Sigmoid colon (tissue), 7 donors: ENCODE data around the gene TECTA. TPM values are rescaled to one million over a fixed set of nuclear protein-coding genes. Genes with fewer than 3 reads are reported as not detected.

Source experiments
- DNase-seq: peaks from one replicate; pipeline ENCODE4 v3.0.0-alpha.2; 2019
- H3K27ac ChIP-seq, 4 donors: fragments of 200-600 bp; sonication (generic); one replicate each; pipeline ENCODE4 v1.5.1; 2016 to 2019; ENCODE audit warnings: mild to moderate bottlenecking in 1 of 4
- H3K27me3 ChIP-seq, 3 donors: fragments of 200-600 bp; sonication (generic); one replicate each; pipeline ENCODE4 v1.5.1; 2019; ENCODE audit warnings: mild to moderate bottlenecking in 1 of 3
- H3K36me3 ChIP-seq, 4 donors: fragments of 200-600 bp; sonication (generic); one replicate each; pipeline ENCODE4 v1.5.1; 2016 to 2019
- H3K4me1 ChIP-seq, 4 donors: fragments of 200-600 bp; sonication (generic); one replicate each; pipeline ENCODE4 v1.5.1; 2017 to 2019
- H3K4me3 ChIP-seq, 4 donors: fragments of 200-600 bp; sonication (generic); one replicate each; pipeline ENCODE4 v1.5.1; 2017 to 2019; ENCODE audit warnings: mild to moderate bottlenecking in 2 of 4, moderate library complexity in 1 of 4
- H3K9me3 ChIP-seq, 4 donors: fragments of 200-600 bp in 3 of 4; sonication (generic) in 3 of 4; one replicate each; pipeline versions ENCODE4 v1.5.1 to v1.6.1; 2013 to 2019
- EP300 ChIP-seq, 4 donors: sonication (generic); formaldehyde crosslinking; IDR thresholded peaks; one replicate each; pipeline ENCODE4 v1.6.1; 2017; ENCODE audit warnings: antibody characterized with exemption in 4 of 4
- POLR2A ChIP-seq, 2 donors: fragments of 450-650 bp; IDR thresholded peaks; one replicate each; pipeline ENCODE4 v1.6.1; 2016; ENCODE audit warnings: antibody characterized with exemption in 2 of 2, mild to moderate bottlenecking in 2 of 2, moderate library complexity in 2 of 2
- POLR2AphosphoS5 ChIP-seq, 4 donors: sonication (generic); formaldehyde crosslinking; IDR thresholded peaks; one replicate each; pipeline ENCODE4 v1.6.1; 2017; ENCODE audit warnings: antibody characterized with exemption in 4 of 4
- WGBS, 2 donors: extraction: QIAGEN DNeasy Blood & Tissue Kit; methylation state at CpG; one replicate each; pipeline ENCODE4 v1.1.7; 2013; 5-methylcytosine and 5-hydroxymethylcytosine counted together
- intact Hi-C: fragments of 100-400 bp; cut with DNase I; formaldehyde crosslinking; loops from one replicate; pipeline ENCODE4 v1.15.1; 2023
- polyA plus RNA-seq, 3 donors: library from polyadenylated mRNA; stranded (reverse); fragments of 200-250 nt; gene quantifications; one replicate each; pipeline ENCODE4 v1.2.3, GENCODE V29; 2013
- total RNA-seq, 4 donors: library from RNA; depleted of rRNA; stranded (reverse); fragments of >200 nt; gene quantifications; one replicate each; pipeline ENCODE4 v1.1.0, GENCODE V29; 2016
- TF ChIP-seq, protein P1 (sequence below), 4 experiments: fragments of 450-650 bp in 3 of 4; fragments of 200-600 bp in 1 of 4; IDR thresholded peaks; one replicate each; pipeline ENCODE4 v1.5.1; 2016 to 2019; ENCODE audit warnings: antibody characterized with exemption in 4 of 4, mild to moderate bottlenecking in 3 of 4, moderate library complexity in 2 of 4
- donor health status: healthy with polysubstance abuse.
- donor health status: Bipolar disorder and iron deficiency.
- donor health status: healthy.

TECTA gene
- total and polyA plus RNA-seq, 7 donors: 0.28 to 3.9 (median 1.1) TPM; not detected in 2

DNA sequence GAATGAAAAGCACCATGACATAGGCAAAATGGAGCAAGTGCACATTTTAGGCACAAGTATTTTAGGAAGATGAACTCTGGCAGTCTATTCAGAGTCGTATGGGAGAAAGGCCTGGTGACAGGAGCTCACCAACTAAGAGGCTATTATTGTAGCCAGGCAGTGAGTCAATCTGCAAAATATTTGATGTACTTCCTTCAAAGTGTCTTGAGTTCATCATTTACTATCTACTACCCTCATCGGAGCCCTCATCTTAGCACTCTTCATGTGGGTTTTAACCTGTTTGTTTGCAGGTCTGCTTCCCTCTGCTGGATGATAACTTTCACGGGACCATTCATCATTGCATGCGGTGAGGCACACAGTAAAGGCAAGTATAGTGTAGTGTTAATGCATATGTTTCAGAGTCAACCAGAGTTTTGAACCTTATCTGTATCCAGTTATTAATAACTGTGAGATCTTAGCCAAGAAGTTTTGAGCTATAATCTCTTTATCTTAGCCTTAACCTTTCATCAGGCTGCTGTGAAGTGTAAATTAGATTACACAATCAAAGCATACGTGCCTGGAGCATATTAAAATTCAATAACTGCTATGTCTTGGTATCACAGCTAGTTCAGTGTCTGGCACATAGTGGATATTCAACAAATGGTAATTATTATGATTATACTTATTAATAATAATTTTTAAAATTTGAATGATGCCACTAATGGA lies 120.6 kb downstream of the TECTA start:
- 59 to 69% methylated on average over 5 of the region's 5 CpGs for WGBS, 2 donors
- Histone ChIP-seq H3K27ac (no peak overlapping the region), H3K4me1 (no peaks in the 10 kb centered on the region), H3K4me3 (no peak overlapping the region), H3K36me3 (no peaks in the 10 kb centered on the region), H3K27me3 (no peaks in the 10 kb centered on the region), H3K9me3 (no peaks in the 10 kb centered on the region)
- intact Hi-C loops: no loop called here
- no peak for DNase-seq
- TF ChIP-seq POLR2A (IDR thresholded peaks at IDR 0.05) (no peak), POLR2AphosphoS5 (IDR thresholded peaks at IDR 0.05) (no peak), EP300 (IDR thresholded peaks at IDR 0.05) (no peak)
- TF ChIP-seq, protein P1, sequence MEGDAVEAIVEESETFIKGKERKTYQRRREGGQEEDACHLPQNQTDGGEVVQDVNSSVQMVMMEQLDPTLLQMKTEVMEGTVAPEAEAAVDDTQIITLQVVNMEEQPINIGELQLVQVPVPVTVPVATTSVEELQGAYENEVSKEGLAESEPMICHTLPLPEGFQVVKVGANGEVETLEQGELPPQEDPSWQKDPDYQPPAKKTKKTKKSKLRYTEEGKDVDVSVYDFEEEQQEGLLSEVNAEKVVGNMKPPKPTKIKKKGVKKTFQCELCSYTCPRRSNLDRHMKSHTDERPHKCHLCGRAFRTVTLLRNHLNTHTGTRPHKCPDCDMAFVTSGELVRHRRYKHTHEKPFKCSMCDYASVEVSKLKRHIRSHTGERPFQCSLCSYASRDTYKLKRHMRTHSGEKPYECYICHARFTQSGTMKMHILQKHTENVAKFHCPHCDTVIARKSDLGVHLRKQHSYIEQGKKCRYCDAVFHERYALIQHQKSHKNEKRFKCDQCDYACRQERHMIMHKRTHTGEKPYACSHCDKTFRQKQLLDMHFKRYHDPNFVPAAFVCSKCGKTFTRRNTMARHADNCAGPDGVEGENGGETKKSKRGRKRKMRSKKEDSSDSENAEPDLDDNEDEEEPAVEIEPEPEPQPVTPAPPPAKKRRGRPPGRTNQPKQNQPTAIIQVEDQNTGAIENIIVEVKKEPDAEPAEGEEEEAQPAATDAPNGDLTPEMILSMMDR (IDR thresholded peaks at IDR 0.05): no peak

- Histone ChIP-seq H3K27me3 (no peaks in the 10 kb centered on the region), H3K4me3 (no peak overlapping the region), H3K36me3 (no peaks in the 10 kb centered on the region), H3K27ac (no peak overlapping the region), H3K4me1 (no peaks in the 10 kb centered on the region), H3K9me3 (no peaks in the 10 kb centered on the region)
- TF ChIP-seq POLR2A (IDR thresholded peaks at IDR 0.05): no peak
- no peak for DNase-seq
- intact Hi-C loops: no loop called here
- 74 to 77% methylated on average over 4 of the region's 4 CpGs for WGBS, 2 donors
Observed at GRCh38 chr11:121223161-121223560, 122.1 kb downstream of the TECTA start.

DNA sequence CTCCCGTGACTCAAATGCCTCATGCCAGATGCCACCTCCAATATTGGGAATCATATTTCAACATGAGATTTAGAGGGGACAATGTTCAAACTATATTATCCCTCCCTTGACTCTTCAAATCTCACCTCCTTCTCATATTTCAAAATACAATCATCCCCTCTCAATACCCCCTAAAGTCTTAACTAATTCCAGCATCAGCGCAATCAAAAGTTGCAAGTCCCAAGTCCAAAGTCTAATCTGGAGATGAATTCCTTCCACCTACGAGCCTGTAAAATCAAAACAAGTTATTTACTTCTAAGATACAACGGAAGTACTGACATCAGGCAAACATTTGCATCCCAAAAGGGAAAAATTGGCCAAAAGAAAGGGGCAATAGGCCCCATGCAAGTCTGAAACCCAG lies 124.3 kb downstream of the TECTA start:
- Histone ChIP-seq H3K36me3 (no peaks in the 10 kb centered on the region), H3K27me3 (no peaks in the 10 kb centered on the region), H3K4me1 (no peaks in the 10 kb centered on the region), H3K9me3 (no peaks in the 10 kb centered on the region), H3K4me3 (no peak overlapping the region), H3K27ac (no peak overlapping the region)
- 37 to 72% methylated on average over 4 of the region's 4 CpGs for WGBS, 2 donors
- TF ChIP-seq, protein P1 (IDR thresholded peaks at IDR 0.05): no peak
- TF ChIP-seq EP300 (IDR thresholded peaks at IDR 0.05) (no peak), POLR2A (IDR thresholded peaks at IDR 0.05) (no peak), POLR2AphosphoS5 (IDR thresholded peaks at IDR 0.05) (no peak)
- no peak for DNase-seq
- intact Hi-C loops: no loop called here

- Histone ChIP-seq H3K27ac (no peak overlapping the region), H3K36me3 (no peaks in the 10 kb centered on the region), H3K27me3 (no peaks in the 10 kb centered on the region), H3K9me3 (no peaks in the 10 kb centered on the region), H3K4me1 (no peaks in the 10 kb centered on the region), H3K4me3 (no peak overlapping the region)
- intact Hi-C loops: no loop called here
- DNase-seq: no peak
- no peak for TF ChIP-seq POLR2A (IDR thresholded peaks at IDR 0.05)
- TF ChIP-seq, protein P1 (IDR thresholded peaks at IDR 0.05): no peak
- WGBS, 2 donors: 75 to 89% methylated on average over 1 of the region's 1 CpG
Observed at GRCh38 chr11:121226415-121227263, 125.6 kb downstream of the TECTA start.

- no peaks in the 10 kb centered on the region for H3K27me3 ChIP-seq
- no peak overlapping the region for H3K27ac ChIP-seq
- intact Hi-C loops: no loop called here
- TF ChIP-seq POLR2A (IDR thresholded peaks at IDR 0.05): no peak
- TF ChIP-seq, protein P1 (IDR thresholded peaks at IDR 0.05): no peak
- no peak for TF ChIP-seq POLR2AphosphoS5 (IDR thresholded peaks at IDR 0.05)
- no peak for TF ChIP-seq EP300 (IDR thresholded peaks at IDR 0.05)
- no peak for DNase-seq
- WGBS, 2 donors: 91 to 94% methylated on average over 1 of the region's 1 CpG
- H3K4me3 ChIP-seq: no peak overlapping the region
- H3K4me1 ChIP-seq: no peaks in the 10 kb centered on the region
- no peaks in the 10 kb centered on the region for H3K9me3 ChIP-seq
- H3K36me3 ChIP-seq: no peaks in the 10 kb centered on the region
Observed at GRCh38 chr11:121228851-121229250, 127.8 kb downstream of the TECTA start.
